Raji (cell line): ENCODE data around the gene SMO.

ENCODE experiments used
- POLR2A ChIP-seq: IDR thresholded peaks from 2 replicates; pipeline ENCODE4 v1.6.1; 2011; ENCODE audit warnings: low read depth, low read length, control low read depth; ENCODE audit not compliant: insufficient read depth

Gene SMO

GRCh38 chr7:129213828-129214227 lies 25.4 kb downstream of the SMO start:
- no peak for TF ChIP-seq POLR2A

DNA sequence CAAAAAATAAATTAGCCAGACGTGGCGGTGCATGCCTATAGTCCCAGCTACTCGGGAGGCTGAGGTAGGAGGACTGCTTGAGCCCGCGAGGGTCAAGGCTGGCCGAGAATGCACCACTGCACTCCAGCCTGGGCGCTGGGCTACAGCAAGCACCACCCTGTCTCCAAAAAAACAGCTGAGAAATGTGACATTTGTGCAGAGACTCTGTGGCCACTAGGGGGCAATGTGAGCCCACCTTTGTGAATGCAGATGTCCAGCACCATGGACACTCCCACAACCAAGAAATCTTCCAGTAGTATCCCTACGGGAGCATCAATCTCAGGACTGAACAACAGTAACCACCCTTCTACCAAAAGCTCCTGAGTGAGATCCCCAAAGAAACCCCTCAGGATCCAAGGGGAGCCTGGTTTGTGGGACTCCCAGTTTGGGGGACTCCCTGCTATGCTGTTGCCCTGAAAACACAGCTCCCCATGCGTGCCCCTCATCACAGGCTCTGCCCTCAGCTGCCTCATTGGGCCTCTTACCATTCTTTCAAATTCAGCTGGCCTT lies 30.2 kb downstream of the SMO start:
- TF ChIP-seq POLR2A, result no peak

GRCh38 chr7:129222064-129222463 lies 33.6 kb downstream of the SMO start:
- TF ChIP-seq POLR2A, result no peak

GRCh38 chr7:129224251-129225205 lies 36.1 kb downstream of the SMO start, which contains the start of gene AHCYL2:
TSS of gene AHCYL2 (plus strand) at chr7:129225030.
- peak; percentile 77 for TF ChIP-seq POLR2A

- TF ChIP-seq POLR2A, result no peak
These were observed 36.9 kb downstream of the SMO start for GRCh38 chr7:129225206-129225930.

GRCh38 chr7:129225931-129226572 lies 37.6 kb downstream of the SMO start:
- TF ChIP-seq POLR2A, result no peak

- TF ChIP-seq POLR2A, result no peak
These were observed 39.5 kb downstream of the SMO start for GRCh38 chr7:129227646-129228578.

DNA sequence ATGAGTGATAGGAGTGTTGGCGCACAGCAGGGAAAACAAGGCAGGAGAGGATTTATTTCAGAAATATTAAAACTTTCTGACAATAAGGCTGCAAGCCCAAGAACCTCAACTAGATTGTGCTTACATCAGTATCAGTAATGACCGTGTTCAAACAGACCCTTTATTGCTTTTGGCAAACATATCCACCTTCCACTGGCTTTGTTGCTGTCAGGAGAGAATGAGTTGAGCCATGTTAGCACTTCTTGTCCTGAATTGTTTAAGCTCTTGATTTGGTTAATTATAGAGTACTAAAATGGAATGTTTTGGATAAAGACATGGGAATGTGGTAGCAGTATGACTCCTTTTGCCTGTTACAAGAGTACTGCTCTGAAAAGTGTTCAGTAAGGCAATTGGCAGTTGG lies 40.2 kb downstream of the SMO start:
- TF ChIP-seq POLR2A, result no peak

DNA sequence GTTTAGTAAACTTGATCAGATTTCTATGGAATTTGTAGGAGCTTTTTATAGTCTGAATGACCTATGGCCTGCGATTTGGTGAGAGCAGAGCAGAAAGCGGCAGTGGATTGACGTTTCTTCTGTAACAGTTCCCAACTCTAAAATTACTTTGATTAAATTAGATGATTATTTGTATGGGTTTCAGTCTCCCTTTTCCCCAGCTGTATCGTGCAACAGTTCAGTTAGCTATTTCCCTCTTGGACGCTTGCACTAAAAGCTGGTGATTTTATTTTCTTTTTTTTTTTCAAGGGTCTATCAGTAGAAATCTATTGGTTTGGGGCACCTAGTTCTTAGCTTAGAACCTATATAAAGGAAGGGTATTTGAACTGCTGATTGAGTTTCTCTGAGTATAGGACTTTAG lies 43.2 kb downstream of the SMO start:
- no peak for TF ChIP-seq POLR2A

DNA sequence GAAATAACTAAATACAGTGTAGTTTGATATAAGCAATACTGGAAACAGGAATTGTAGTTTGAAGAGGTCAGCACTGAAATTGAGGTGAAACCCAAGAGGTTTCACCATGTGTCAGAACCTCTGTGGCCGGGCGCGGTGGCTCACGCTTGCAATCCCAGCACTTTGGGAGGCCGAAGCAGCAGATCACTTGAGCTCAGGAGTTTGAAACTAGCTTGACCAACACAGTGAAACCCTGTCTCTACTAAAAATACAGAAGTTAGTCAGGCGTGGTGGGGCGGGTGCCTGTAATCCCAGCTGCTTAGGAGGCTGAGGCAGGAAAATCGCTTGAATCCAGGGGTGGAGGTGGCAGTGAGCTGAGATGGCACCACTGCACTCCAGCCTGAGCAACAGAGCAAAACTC lies 50.1 kb downstream of the SMO start:
- no peak for TF ChIP-seq POLR2A

DNA sequence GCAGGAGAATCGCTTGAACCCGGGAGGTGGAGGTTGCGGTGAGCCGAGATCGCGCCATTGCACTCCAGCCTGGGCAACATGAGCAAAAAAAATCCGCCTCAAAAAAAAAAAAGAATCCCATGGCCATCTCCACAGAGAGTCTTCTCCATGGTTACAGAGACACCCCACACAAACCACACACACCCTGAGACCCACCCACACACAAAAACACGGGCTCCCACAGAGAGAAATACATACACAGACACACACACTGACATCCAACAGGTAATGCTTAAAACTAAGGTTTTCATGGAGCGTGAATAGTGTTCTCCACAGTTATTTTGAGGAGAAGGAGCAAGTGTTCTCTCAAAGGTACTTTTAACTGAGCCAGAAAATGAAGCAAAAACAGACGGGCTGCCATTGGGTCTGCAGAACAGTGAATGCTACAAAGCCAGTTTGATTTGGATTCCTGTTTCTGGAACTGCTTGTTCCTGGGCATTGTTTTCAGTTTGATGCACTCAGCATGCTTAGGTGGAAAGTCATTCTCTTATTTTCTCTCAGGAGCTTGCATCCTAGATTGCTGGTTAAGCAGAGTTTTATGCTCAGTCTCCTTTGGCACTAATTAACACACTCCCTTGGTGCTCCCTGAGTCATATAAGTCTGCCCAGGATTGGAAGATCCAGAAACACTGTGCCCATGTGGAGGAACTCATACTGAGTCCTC lies 51.8 kb downstream of the SMO start:
- no peak for TF ChIP-seq POLR2A

- no peak for TF ChIP-seq POLR2A
These were observed 55.8 kb downstream of the SMO start for GRCh38 chr7:129244220-129244619.

DNA sequence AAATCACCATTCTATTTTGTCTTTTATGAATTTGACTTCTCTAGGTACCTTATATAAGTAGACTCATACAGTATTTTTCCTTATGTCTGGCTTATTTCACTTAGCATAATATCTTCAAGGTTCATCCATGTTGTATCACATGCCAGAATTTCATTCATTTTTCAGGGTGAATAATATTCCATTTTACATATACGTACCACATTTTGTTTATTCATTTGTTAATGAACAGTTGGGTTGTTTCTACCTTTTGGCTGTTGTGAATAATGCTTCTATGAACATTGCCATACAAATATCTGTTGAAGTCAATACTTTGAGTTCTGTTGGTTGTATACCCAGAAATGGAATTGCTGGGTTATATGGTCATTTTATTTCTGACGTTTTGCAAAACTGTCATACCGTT lies 57.1 kb downstream of the SMO start:
- no peak for TF ChIP-seq POLR2A

DNA sequence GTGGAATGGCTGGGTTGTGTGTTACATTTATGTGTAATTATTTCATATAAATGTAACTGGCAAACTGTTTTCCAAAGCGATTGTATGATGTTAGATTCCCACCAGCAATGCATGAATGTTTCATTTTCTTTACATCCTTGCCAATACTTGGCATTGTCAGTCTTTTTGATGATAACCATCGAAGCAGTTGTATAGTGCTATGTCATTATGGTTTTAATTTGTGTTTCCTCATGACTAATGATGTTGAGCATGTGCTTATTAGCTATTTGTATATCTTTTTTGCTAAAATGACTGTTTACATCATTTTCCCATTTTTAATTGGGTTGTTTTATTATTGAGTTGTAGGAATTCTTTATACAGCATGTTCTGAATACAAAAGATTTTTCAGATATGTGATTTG lies 58.7 kb downstream of the SMO start:
- no peak for TF ChIP-seq POLR2A
